HUES64 (cell line): ENCODE measurements around the gene CAPN5.
"Not testable (repeated sequence)": the region's sequence is repeated elsewhere in the genome, so short reads cannot be mapped to it uniquely, and the experiment has no call there.

Experiments
- H3K27ac ChIP-seq: 2 replicates; pipeline ENCODE4 v1.7.0; 2013; ENCODE audit warnings: low read depth, low read length, inconsistent platforms
- H3K27me3 ChIP-seq: 2 replicates; pipeline ENCODE4 v1.6.1; 2013; ENCODE audit warnings: mild to moderate bottlenecking, low read length; ENCODE audit not compliant: insufficient read depth
- H3K36me3 ChIP-seq: 2 replicates; pipeline ENCODE4 v1.6.1; 2013; ENCODE audit warnings: mild to moderate bottlenecking, low read length; ENCODE audit not compliant: insufficient read depth
- H3K4me1 ChIP-seq: 2 replicates; pipeline ENCODE4 v1.6.1; 2013; ENCODE audit warnings: mild to moderate bottlenecking, low read length, moderate library complexity; ENCODE audit not compliant: insufficient read depth
- H3K4me3 ChIP-seq: 2 replicates; pipeline ENCODE4 v1.5.1; 2013; ENCODE audit warnings: mild to moderate bottlenecking, low read length, moderate library complexity
- H3K9ac ChIP-seq: 2 replicates; pipeline ENCODE4 v1.6.1; 2013; ENCODE audit warnings: mild to moderate bottlenecking, low read depth, low read length
- H3K9me3 ChIP-seq: 2 replicates; pipeline ENCODE4 v1.6.1; 2013; ENCODE audit warnings: low read depth, low read length; ENCODE audit not compliant: insufficient read depth
- WGBS: fragments of 150-250, 120-280 bp; methylation state at CpG from one replicate; pipeline ENCODE4 v1.1.7; 2013; ENCODE audit warnings: missing lambda C conversion rate; 5-methylcytosine and 5-hydroxymethylcytosine counted together

CAPN5 gene

DNA sequence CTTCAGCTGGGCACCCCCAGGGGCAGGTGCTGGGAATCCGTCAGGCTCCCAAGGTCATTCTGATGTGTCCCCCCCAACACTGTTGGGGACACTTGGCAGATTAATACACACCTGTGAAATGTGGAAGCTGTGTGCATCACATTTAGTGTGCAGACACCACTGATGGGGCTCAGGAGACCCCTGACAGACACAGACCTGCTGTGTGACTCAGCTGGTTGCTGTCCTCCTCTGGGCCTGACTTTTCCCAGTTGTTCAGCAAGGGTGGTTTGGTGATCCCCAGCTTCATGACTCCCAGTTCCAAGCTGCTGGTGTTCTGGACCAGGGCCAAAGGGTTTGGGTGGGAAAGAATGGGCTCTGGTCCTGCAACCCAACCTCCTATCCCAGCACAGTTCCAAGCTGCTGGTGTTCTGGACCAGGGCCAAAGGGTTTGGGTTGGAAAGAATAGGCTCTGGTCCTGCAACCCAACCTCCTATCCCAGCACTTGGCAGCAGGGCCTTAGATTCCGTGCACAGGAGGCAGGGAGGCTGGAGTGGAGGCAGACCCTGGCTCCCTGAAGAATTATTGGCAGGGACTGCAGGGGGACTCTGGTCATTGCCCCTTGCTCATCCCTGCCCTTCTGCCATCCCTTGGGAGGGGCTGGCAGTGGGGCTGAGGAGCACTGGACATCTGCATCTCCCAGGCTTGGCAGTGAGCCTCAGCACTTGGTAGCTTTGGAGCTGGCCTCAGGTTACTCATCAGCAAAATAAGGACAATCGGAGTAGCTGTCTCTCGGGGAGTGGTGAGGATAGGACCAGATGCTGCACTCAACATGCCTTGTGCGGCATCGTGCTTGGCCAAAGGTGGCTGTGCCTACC, 27.4 kb downstream of the CAPN5 start:
- H3K27ac ChIP-seq = no peak overlapping the region
- H3K9me3 ChIP-seq = no peaks in the 10 kb centered on the region
- H3K27me3 ChIP-seq = no peaks in the 10 kb centered on the region
- no peak overlapping the region for H3K4me3 ChIP-seq
- no peaks in the 10 kb centered on the region for H3K36me3 ChIP-seq
- no peak overlapping the region for H3K9ac ChIP-seq
- 92% methylated on average over 6 of the region's 6 CpGs for WGBS
- H3K4me1 ChIP-seq = no peaks in the 10 kb centered on the region

DNA sequence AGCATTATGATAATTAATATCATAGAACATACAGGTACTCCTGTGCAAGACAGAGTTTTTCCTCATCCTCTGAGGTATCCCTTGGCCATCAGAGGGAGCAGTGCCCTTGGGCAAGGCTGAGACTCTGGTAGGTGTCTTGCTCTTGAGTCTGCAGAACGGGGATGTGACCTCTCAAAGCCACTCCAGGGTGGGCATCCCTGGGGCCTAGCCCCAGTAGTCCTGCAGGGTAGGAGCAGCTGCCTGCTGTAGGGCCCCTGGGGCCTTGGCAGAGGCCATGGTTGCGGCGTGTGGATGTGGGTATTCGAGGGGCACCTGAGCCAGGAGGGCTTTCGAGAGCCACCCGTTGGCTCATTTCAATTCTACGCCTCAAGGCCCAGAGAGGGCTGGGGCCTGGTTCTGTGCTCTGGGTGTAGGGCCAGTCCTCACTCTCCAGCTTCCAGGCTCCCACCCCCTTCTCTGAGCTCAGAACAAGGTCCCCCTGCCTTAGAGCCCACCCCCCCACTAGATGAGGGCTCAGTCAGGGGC, 28.1 kb downstream of the CAPN5 start:
- 94% methylated on average over 7 of the region's 7 CpGs for WGBS
- Histone ChIP-seq H3K36me3 (no peaks in the 10 kb centered on the region), H3K4me3 (no peak overlapping the region), H3K4me1 (no peaks in the 10 kb centered on the region), H3K9ac (no peak overlapping the region), H3K9me3 (no peaks in the 10 kb centered on the region), H3K27me3 (no peaks in the 10 kb centered on the region), H3K27ac (no peak overlapping the region)

DNA sequence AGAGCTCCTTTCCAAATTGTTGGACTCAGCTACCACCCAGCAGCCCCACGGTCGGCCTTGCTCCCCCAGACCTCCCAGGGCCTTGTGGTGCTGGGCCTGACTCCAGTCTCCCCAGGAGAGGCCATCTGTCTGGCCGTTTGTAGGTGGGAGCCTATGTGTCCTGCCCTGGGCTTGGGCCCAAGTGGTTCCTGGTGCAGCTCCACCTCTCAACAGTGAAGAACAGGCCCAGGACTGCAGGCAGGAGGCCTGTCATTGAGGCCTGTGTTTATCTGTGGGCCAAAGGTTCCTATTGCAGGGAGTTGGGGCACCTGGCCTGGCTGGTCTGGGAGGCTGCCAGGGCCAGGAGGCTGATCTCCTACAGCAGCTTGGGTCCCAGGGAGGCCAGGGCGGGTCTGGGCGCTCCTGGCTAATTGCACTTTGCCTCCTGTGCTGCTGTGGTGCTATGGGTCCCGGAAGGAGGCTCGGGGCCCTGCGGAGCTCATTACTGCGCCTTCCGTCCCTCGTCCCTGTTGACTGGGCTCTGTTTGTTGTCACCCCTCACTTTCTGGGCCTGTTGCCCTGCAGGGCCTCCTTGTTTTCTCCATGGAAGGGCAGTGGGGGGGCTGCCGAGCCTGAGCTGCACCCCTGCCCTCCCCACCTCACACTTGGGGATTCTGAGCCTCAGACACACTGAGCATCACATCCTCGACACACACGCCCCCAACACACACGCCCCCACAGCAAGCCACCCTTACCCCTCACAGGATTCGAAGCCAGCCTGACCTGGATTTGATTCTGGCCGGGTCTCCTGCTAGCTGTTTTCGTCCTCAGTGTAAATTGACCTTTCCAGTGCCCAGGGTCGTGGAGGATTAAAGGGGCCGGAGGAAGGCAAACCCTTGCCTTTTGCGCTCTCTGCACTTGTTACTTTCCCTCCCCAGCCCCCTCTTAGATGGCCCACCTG, 29.1 kb downstream of the CAPN5 start:
- no peaks in the 10 kb centered on the region for H3K36me3 ChIP-seq
- WGBS = 88% methylated on average over 21 of the region's 21 CpGs
- H3K27me3 ChIP-seq = no peaks in the 10 kb centered on the region
- H3K4me1 ChIP-seq = no peaks in the 10 kb centered on the region
- no peaks in the 10 kb centered on the region for H3K9me3 ChIP-seq
- no peak overlapping the region for H3K9ac ChIP-seq
- H3K27ac ChIP-seq = no peak overlapping the region
- no peak overlapping the region for H3K4me3 ChIP-seq

DNA sequence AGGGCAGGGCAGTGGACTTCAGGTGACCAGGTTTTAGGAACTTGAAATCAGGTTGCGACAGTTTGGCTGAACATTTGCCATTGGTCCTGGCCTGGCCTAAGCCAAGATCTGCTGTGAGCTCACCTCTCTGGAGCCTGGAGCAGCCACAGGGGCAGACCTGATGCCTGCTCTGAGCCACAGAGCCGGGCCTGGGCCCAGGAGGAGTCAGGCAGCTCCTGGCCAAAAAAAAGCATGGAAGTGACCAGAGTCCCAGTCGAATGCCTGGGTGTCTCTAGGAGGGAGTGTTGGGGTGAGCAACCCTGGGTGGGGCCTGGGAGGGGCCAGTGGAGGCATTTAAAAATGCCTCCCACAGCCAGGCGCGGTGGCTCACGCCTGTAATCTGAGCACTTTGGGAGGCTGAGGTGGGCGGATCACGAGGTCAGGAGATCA, 29.8 kb downstream of the CAPN5 start:
- H3K27me3 ChIP-seq = no peaks in the 10 kb centered on the region

DNA sequence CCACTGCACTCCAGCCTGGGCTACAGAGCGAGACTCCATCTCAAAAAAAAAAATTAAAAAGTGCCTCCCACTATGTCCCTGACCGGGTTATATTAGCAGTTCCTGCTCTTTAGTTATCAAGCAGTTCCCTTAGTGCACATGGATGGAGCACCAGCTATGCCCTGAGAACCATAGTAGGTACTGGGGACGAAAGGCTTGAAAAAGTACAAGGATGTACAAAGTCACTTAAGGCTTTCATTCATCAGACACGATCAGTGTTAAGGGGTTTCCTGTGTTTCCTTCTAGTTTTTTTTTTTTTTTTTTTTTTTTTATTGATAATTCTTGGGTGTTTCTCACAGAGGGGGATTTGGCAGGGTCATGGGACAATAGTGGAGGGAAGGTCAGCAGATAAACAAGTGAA, 30.4 kb downstream of the CAPN5 start:
- not testable (repeated sequence) for H3K4me3 ChIP-seq, H3K36me3 ChIP-seq, H3K9me3 ChIP-seq, H3K27ac ChIP-seq, H3K27me3 ChIP-seq, H3K9ac ChIP-seq, H3K4me1 ChIP-seq
- 96% methylated on average over 4 of the region's 4 CpGs for WGBS

More for the DNA sequence above, 29.8 kb downstream of the CAPN5 start:
- Histone ChIP-seq H3K9ac (no peak overlapping the region), H3K9me3 (no peaks in the 10 kb centered on the region), H3K4me3 (no peak overlapping the region), H3K27ac (no peak overlapping the region), H3K36me3 (no peaks in the 10 kb centered on the region), H3K4me1 (no peaks in the 10 kb centered on the region)
- 90% methylated on average over 8 of the region's 8 CpGs for WGBS

DNA sequence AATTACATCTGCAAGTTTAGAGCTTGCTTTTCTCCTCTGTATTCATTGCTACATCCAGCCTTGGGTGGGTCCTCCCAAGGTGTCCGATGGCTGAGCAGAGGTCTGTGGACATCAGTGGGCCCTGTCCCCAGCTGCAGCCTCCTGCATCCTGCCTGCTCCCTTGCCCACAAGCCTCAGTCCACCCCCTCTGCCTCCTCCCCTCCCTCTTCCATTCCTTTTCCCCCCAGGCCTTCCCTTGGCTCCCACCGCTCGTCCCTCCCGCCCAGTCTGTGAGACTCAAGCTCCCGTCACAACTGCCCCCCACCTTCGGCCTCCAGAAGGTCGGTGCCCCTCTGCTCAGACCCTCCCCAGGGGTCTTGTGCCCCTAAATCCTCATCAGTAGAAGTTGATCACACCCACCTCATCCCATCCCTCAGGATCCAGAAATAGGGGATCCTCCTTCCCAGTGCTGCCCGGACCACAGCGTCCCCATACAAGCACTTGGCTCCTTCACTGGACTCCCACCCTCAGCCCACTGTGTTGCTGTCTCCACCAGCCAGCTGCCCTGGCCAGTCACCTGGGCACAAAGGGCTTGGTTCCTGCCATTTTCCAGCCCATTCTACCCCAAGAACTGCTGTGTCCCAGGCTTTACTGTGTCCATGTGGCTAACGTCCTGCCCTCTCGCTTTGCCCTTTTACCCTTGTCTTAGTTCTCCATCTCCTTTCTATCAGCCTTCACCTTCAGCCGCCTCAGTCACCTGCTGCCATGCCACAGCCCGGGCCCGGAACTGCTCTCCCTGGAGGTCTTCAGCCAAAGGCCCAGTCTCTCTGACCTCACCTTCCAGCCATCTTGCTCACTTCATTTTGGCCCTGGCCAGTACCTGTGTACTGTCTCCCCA, 33.6 kb downstream of the CAPN5 start:
- Histone ChIP-seq H3K4me3 (no peak overlapping the region), H3K27ac (no peak overlapping the region), H3K9me3 (no peaks in the 10 kb centered on the region), H3K36me3 (no peaks in the 10 kb centered on the region), H3K4me1 (no peaks in the 10 kb centered on the region), H3K27me3 (no peaks in the 10 kb centered on the region), H3K9ac (no peak overlapping the region)
- 93% methylated on average over 14 of the region's 14 CpGs for WGBS

DNA sequence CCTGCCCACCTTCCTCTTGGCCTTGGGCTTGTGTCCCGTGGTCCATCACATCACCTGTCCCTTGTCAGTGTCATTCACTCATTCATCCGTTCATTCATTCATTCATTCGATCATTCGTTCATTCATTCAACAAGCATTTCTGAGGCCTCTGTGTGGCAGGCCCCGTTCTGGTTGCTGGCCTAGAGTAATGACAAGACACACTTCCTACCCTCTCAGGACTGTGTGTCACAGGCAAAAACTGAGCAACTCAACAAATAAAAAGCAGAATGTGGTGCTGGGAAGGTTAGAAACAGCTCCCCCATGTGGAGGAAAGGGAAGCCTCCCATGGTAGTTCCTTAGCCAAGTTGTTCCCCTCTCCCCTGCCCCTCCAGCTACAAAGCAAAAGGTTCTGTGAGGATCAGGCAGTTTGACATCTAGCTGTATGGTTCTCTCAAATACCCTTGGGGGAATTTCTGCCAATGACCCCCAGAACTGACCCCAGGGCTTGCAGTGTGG, 34.3 kb downstream of the CAPN5 start:
- no peaks in the 10 kb centered on the region for H3K9me3 ChIP-seq
- no peak overlapping the region for H3K9ac ChIP-seq
- H3K36me3 ChIP-seq = no peaks in the 10 kb centered on the region
- no peaks in the 10 kb centered on the region for H3K4me1 ChIP-seq
- H3K27ac ChIP-seq = no peak overlapping the region
- no peak overlapping the region for H3K4me3 ChIP-seq
- H3K27me3 ChIP-seq = no peaks in the 10 kb centered on the region
- WGBS = 91% methylated on average over 5 of the region's 5 CpGs

DNA sequence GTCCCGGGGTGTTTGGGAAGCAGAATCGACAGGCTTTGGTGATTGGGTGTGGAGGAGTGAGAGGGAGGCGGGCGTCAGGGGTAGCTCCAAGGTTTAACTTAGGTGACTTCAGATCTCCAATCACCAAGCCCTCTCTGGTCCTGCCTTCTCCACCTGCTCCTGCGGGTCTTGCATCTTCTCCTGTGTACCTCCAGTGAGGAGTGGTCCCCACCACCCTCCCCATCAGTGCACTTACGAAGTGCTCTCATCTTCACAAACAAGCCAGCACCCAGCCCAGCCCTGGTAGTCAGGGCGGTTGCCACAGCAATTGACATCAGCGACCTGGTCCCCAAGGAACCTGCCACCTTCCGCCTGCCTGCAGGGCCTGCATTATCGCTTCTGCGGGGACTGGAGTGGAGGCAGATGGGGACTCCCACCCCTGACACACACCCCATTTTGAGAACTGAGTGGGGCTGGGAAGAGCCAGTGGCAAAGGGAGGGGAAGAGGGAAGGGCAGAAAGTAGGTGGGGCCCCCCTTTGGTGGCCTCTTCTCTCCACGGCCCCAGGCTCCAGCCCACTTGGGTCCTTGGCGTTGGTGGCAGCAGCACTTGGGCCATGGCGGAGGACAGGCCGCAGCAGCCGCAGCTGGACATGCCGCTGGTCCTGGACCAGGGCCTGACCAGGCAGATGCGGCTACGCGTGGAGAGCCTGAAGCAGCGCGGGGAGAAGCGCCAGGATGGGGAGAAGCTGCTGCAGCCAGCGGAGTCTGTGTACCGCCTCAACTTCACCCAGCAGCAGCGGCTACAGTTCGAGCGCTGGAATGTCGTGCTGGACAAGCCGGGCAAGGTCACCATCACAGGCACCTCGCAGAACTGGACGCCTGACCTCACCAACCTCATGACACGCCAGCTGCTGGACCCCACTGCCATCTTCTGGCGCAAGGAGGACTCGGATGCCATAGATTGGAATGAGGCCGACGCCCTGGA, 35.8 kb downstream of the CAPN5 start, which contains the start of gene OMP:
Gene OMP (plus strand): TSS at position 595 of the 965 bp plus-strand sequence. CDS start 0 bp downstream, at position 595.
- Histone ChIP-seq H3K27ac (no peak within 1 kb of the TSS), H3K4me1 (no peaks in the 10 kb centered on the region), H3K36me3 (no peaks in the 10 kb centered on the region), H3K4me3 (no peak within 1 kb of the TSS), H3K27me3 (no peaks in the 10 kb centered on the region), H3K9ac (no peak within 1 kb of the TSS), H3K9me3 (no peaks in the 10 kb centered on the region)
- 95% methylated on average over 37 of the region's 37 CpGs for whole genome bisulfite sequencing

DNA sequence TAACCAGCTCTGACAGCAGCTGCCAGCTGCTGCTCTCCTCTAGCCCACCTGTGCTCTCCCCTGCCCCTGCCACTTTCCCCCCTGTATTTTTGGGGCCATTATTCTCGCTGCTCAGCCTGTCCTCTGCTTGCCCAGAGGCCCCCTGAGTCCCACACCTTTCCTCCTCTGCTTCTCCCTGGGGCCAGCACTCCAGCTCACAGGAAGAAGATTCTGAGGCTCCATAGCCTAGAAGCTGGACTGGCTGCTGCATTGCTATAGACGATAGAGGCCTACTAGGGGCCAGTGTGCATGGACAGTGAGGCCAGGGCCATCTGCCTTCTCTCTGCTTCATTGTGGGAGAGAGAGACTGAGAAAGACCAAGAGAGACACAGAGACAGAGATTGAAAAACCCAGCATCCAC, 36.5 kb downstream of the CAPN5 start:
- Histone ChIP-seq H3K27ac (no peak overlapping the region), H3K27me3 (no peaks in the 10 kb centered on the region), H3K4me1 (no peaks in the 10 kb centered on the region), H3K9me3 (no peaks in the 10 kb centered on the region), H3K36me3 (no peaks in the 10 kb centered on the region), H3K9ac (no peak overlapping the region), H3K4me3 (no peak overlapping the region)
- 91% methylated on average over 2 of the region's 2 CpGs for WGBS
